Myocyte (in vitro differentiated cells): ENCODE measurements around the gene DIPK1A. TPM values are rescaled to one million over a fixed set of nuclear protein-coding genes. Genes with fewer than 3 reads are reported as not detected.

Experiments used
- DNase-seq: peaks from one replicate; pipeline ENCODE4 v3.0.0-alpha.2; 2012; ENCODE audit warnings: low read depth
- polyA plus RNA-seq: library from polyadenylated mRNA; unstranded; fragments of >200 nt; gene quantifications from one replicate; pipeline ENCODE4 v1.2.1, GENCODE V29; 2012; ENCODE audit warnings: missing spikeins
- total RNA-seq: library from RNA; depleted of rRNA; stranded (reverse); fragments of >200 nt; gene quantifications from 2 replicates; pipeline ENCODE4 v1.2.3, GENCODE V29; 2014

DIPK1A gene
- 28.4 and 28.5 TPM in 2 replicates for total RNA-seq
- 14.2 TPM for polyA plus RNA-seq

GRCh38 chr1:92961131-92961895 is at the start of gene DIPK1A:
TSS of gene DIPK1A (minus strand) at chr1:92961462. CDS start at chr1:92961429, 33 bp downstream.
- DNase-seq: peak; percentile 82

- DNase-seq: peak; percentile 92
Observed at GRCh38 chr1:93007941-93008577, 46.8 kb upstream of the DIPK1A start.

- DNase-seq: no peak
Observed at GRCh38 chr1:93005252-93005598, 44.0 kb upstream of the DIPK1A start.

GRCh38 chr1:93004566-93005251 is 43.4 kb upstream of the DIPK1A start:
- no peak for DNase-seq

GRCh38 chr1:93003981-93004380 is 42.7 kb upstream of the DIPK1A start:
- no peak for DNase-seq

- DNase-seq: no peak
Observed at GRCh38 chr1:93002781-93003180, 41.5 kb upstream of the DIPK1A start.

- DNase-seq: no peak
Observed at GRCh38 chr1:93001893-93002292, 40.6 kb upstream of the DIPK1A start.

GRCh38 chr1:93000751-93001175 is 39.5 kb upstream of the DIPK1A start:
- DNase-seq: no peak

GRCh38 chr1:93000291-93000690 is 39.0 kb upstream of the DIPK1A start:
- no peak for DNase-seq

- no peak for DNase-seq
Observed at GRCh38 chr1:92998821-92999220, 37.6 kb upstream of the DIPK1A start.

GRCh38 chr1:92995441-92996430 is 34.5 kb upstream of the DIPK1A start:
- DNase-seq: no peak

- peak; percentile 92 for DNase-seq
Observed at GRCh38 chr1:92994105-92994712, 32.9 kb upstream of the DIPK1A start.

- DNase-seq: peak; percentile 80
Observed at GRCh38 chr1:92993581-92993980, 32.3 kb upstream of the DIPK1A start.

- no peak for DNase-seq
Observed at GRCh38 chr1:92992877-92993276, 31.6 kb upstream of the DIPK1A start.

GRCh38 chr1:92992054-92992453 is 30.8 kb upstream of the DIPK1A start:
- peak; percentile 60 for DNase-seq

GRCh38 chr1:92990828-92991227 is 29.6 kb upstream of the DIPK1A start:
- DNase-seq: no peak

- peak; percentile 46 for DNase-seq
Observed at GRCh38 chr1:92989936-92990583, 28.8 kb upstream of the DIPK1A start.

GRCh38 chr1:92989253-92989652 is 28.0 kb upstream of the DIPK1A start:
- DNase-seq: no peak

- DNase-seq: no peak
Observed at GRCh38 chr1:92987462-92987861, 26.2 kb upstream of the DIPK1A start.

- DNase-seq: no peak
Observed at GRCh38 chr1:92985101-92985500, 23.8 kb upstream of the DIPK1A start.
